Nephron progenitor cell (in vitro differentiated cells): Measurements from ENCODE around the gene SNX30.
"Not testable (repeated sequence)": the region's sequence is repeated elsewhere in the genome, so short reads cannot be mapped to it uniquely, and the experiment has no call there.

Source experiments
- DNase-seq: peaks from one replicate; pipeline ENCODE4 v3.0.0; 2021
- H3K27ac Mint-ChIP-seq: 2 replicates; pipeline ENCODE4 v1.8.0; 2021; ENCODE audit warnings: mild to moderate bottlenecking, moderate library complexity, mixed read lengths
- H3K27me3 Mint-ChIP-seq: 2 replicates; pipeline ENCODE4 v1.8.0; 2021; ENCODE audit warnings: mild to moderate bottlenecking, low read depth, mixed read lengths; ENCODE audit not compliant: poor library complexity
- H3K36me3 Mint-ChIP-seq: 2 replicates; pipeline ENCODE4 v1.8.0; 2021; ENCODE audit warnings: low read depth, mixed read lengths
- H3K4me1 Mint-ChIP-seq: 2 replicates; pipeline ENCODE4 v1.8.0; 2021; ENCODE audit warnings: mixed read lengths
- H3K4me3 Mint-ChIP-seq: 2 replicates; pipeline ENCODE4 v1.8.0; 2021; ENCODE audit warnings: mild to moderate bottlenecking, moderate library complexity, mixed read lengths
- H3K9me3 Mint-ChIP-seq: 2 replicates; pipeline ENCODE4 v1.8.0; 2021; ENCODE audit warnings: mild to moderate bottlenecking, moderate library complexity, mixed read lengths
- TF ChIP-seq, protein P1 (sequence below): fragments of 200-600 bp; sonication (generic); IDR thresholded peaks from 2 replicates; pipeline ENCODE4 v1.5.0; 2021; ENCODE audit warnings: antibody characterized with exemption

SNX30 gene

DNA sequence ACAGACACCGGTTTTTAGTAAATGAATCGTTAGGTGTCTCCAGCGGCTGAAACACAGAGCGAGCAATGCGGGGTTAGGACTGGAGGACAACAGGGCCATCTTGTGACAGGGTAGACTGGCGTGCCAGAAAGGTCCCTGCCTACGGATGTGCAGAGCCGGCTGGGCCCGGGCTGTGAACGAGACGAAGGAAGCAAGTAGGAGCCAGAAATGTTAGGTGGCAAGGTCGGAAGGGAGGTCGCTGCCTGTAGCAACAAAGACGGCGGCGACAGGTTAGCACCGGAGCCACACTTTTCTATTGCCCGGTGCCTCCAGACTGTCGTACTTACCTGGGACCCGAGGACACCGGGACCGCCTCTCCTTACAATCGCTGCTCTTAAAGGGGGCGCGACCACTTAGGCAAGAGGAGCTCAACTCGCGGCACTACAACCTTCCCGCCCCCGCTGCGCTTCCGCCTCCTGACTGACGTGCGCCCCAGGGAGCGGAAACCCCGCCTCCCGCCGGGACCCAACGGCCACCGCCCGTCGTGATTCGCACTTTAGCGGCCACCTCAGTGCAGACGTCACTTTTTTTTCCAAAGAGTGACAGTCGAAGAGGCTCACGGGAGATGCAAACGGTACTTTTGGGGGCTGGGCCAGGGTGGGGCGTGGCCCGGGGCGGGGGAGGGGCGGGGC, 32.8 kb upstream of the SNX30 start, which contains the start of gene INIP:
TSS of gene INIP (minus strand) at position 457 of the 671 bp plus-strand sequence. CDS start 1,632 bp downstream, outside the sequence.
- DNase-seq: peak; percentile 95
- Mint-ChIP-seq H3K36me3 (peaks cover 29% of the 10 kb centered on the region), H3K9me3 (peaks cover 12% of the 10 kb centered on the region), H3K27me3 (peaks cover 13% of the 10 kb centered on the region), H3K4me1 (peaks cover 8% of the 10 kb centered on the region), H3K4me3 (peak within 1 kb of the TSS; percentile 99), H3K27ac (peak within 1 kb of the TSS; percentile 99)
- TF ChIP-seq, protein P1, sequence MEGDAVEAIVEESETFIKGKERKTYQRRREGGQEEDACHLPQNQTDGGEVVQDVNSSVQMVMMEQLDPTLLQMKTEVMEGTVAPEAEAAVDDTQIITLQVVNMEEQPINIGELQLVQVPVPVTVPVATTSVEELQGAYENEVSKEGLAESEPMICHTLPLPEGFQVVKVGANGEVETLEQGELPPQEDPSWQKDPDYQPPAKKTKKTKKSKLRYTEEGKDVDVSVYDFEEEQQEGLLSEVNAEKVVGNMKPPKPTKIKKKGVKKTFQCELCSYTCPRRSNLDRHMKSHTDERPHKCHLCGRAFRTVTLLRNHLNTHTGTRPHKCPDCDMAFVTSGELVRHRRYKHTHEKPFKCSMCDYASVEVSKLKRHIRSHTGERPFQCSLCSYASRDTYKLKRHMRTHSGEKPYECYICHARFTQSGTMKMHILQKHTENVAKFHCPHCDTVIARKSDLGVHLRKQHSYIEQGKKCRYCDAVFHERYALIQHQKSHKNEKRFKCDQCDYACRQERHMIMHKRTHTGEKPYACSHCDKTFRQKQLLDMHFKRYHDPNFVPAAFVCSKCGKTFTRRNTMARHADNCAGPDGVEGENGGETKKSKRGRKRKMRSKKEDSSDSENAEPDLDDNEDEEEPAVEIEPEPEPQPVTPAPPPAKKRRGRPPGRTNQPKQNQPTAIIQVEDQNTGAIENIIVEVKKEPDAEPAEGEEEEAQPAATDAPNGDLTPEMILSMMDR: no peak

DNA sequence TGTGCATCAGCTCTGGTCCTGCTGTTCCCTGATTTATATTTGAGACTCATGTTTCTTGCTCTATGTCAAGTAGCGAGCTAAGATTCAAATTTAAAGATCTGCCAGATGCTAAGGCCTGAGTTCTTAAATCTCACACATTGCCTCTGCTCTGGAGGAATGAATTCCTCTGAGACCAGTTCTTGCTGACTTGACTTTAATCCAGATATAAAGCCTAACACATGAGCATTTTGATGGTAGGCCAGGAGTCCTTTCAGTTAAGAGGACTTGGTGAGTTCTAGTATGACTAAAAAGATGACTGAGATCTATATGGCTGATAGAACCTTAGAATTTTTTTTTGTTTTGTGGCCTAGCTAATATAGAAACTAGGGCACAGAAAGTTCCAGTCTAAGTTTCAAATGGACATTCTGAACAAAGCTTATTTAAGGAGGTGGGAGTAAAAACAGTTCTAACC, 31.3 kb upstream of the SNX30 start:
- peaks cover 14% of the 10 kb centered on the region for H3K27me3 Mint-ChIP-seq
- no peak overlapping the region for H3K27ac Mint-ChIP-seq
- peaks cover 8% of the 10 kb centered on the region for H3K4me1 Mint-ChIP-seq
- H3K9me3 Mint-ChIP-seq: no peaks in the 10 kb centered on the region
- DNase-seq: no peak
- H3K4me3 Mint-ChIP-seq: peak overlapping the region; percentile 76
- TF ChIP-seq, protein P1: no peak
- peaks cover 14% of the 10 kb centered on the region for H3K36me3 Mint-ChIP-seq

DNA sequence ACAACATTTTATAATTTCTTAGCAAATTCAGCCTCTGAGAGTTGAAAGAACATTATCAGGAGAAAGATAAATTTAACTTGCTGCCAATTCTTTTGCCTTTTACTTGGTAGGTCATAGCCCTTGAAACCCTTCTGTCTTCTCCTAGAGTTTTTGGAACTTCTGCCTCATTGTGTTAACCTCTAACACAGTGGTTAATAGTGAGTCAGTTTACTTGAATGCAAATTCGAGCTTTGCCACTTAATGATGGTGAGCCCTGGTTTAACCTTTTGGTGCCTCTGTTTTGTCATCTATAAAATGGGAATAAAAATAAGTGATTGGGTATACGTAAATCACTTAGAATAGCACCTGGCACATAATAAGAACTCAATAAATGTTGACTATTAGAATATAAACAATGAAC, 30.9 kb upstream of the SNX30 start:
- H3K36me3 Mint-ChIP-seq: peaks cover 10% of the 10 kb centered on the region
- peaks cover 14% of the 10 kb centered on the region for H3K27me3 Mint-ChIP-seq
- TF ChIP-seq, protein P1: no peak
- peaks cover 8% of the 10 kb centered on the region for H3K4me1 Mint-ChIP-seq
- H3K27ac Mint-ChIP-seq: no peak overlapping the region
- H3K9me3 Mint-ChIP-seq: no peaks in the 10 kb centered on the region
- DNase-seq: no peak
- H3K4me3 Mint-ChIP-seq: no peak overlapping the region

DNA sequence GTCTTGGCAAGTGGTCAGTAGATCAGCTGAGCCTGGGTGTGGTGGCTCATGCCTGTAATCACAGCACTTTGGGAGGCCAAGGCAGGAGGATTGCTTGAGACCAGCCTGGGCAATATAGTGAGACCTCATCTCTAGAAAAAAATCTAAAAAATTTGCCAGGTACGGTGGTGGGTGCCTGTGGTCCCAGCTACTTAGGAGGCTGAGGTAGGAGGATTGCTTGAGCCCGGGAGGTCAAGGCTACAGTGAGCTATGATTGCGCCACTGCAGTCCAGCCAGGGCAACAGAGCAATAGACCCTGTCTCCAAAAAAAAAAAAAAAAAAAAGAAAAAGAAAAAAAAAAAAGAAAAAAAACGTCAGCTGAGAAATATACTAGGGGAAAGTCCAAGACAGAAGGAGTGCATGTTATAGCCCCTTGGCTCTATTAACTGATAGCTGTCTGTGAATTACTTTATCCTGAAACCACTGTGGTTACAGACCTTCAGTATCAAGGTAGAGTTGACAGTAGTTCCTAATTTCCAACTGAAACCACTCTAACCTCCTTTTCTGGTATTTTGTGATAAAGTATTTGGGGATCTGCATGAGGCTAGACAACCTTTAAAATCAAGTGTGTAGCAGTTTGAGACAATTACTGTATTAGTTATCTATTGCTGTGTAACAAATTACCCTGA, 30.3 kb upstream of the SNX30 start:
- no peak for DNase-seq
- no peak overlapping the region for H3K4me3 Mint-ChIP-seq
- no peak overlapping the region for H3K27ac Mint-ChIP-seq
- H3K4me1 Mint-ChIP-seq: peaks cover 8% of the 10 kb centered on the region
- peaks cover 14% of the 10 kb centered on the region for H3K27me3 Mint-ChIP-seq
- TF ChIP-seq, protein P1: no peak
- H3K9me3 Mint-ChIP-seq: no peaks in the 10 kb centered on the region
- H3K36me3 Mint-ChIP-seq: peaks cover 4% of the 10 kb centered on the region

GRCh38 chr9:112722749-112723148, 27.8 kb upstream of the SNX30 start:
- not testable (repeated sequence) for H3K4me3 Mint-ChIP-seq, H3K4me1 Mint-ChIP-seq, H3K36me3 Mint-ChIP-seq, DNase-seq, H3K27ac Mint-ChIP-seq, H3K9me3 Mint-ChIP-seq
- peaks cover 14% of the 10 kb centered on the region for H3K27me3 Mint-ChIP-seq

DNA sequence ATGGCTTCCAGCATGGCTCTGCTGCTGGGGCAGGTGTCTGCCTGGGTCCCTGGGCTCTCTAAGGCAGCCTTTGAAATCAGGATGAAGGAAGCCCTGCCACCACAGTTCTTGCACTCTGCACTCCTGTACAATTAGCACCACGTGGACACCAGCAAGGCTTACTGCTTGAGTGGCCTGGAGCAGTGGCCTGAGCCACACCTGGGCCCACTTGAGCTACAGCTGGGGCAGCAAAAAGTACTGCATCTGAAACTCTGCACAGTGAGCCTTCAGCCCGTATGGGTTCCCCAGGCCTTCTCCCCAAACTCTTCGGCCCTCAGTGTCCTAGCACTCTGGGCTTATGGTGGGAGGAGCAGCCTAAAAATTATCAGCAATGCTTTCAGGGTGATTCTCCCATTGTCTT, 24.6 kb upstream of the SNX30 start:
- Mint-ChIP-seq H3K4me1 (no peaks in the 10 kb centered on the region), H3K27ac (no peak overlapping the region), H3K36me3 (no peaks in the 10 kb centered on the region), H3K9me3 (no peaks in the 10 kb centered on the region), H3K27me3 (peaks cover 8% of the 10 kb centered on the region), H3K4me3 (no peak overlapping the region)
- no peak for DNase-seq
- TF ChIP-seq, protein P1: no peak
